SH-SY5Y (cell line): ENCODE data around the gene KLHL18.

ENCODE experiments used
- GATA2 ChIP-seq: IDR thresholded peaks from 2 replicates; pipeline ENCODE4 v1.6.1; 2011; ENCODE audit warnings: mild to moderate bottlenecking, low read depth, low read length
- GATA3 ChIP-seq: IDR thresholded peaks from 2 replicates; pipeline ENCODE4 v1.6.1; 2011; ENCODE audit warnings: low read depth, mild to moderate bottlenecking, low read length, moderate library complexity

DNA sequence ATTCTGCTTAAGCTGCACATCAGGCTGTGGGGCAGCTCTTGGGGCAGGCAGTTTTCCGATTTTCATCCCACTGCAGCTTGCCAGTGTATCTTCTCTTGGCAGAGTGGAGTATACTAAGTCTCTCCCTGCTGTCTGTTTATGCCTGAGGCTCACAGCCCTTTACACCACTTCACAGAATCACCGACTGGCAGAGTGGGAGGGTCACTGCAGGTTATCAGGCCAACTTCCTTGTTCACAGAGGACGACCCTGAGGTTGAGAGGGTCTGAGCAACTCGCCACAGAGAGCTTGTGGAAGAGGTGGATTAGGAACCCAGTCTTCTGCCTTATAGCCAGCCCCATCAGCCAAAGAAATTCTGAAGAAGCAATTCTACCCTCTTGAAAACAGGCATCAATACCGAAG lies 31.1 kb upstream of the KLHL18 start:
- TF ChIP-seq GATA3 (no peak), GATA2 (no peak)
